Endothelial cell of umbilical vein (primary cell): ENCODE results near the gene LAMC3. TPM values are rescaled to one million over a fixed set of nuclear protein-coding genes. Genes with fewer than 3 reads are reported as not detected.

Experiments
- BruUV-seq: library from RNA; stranded (reverse); fragments of 400-500 nt; replicated peaks from 2 replicates; lab custom pipeline; 2021; lab: Mats Ljungman, UMichigan
- CTCF ChIA-PET: fragments of 300-600, 350-600 bp; sonication (Branson Sonifier 250); formaldehyde crosslinking; loops from one replicate; lab custom pipeline; 2021; ENCODE audit warnings: antibody characterized with exemption, inconsistent platforms; lab: Charles Lee
- POLR2A ChIA-PET: fragments of 300-600, 350-600 bp; sonication (Branson Sonifier 250); formaldehyde crosslinking; loops from one replicate; lab custom pipeline; 2021; ENCODE audit warnings: antibody characterized with exemption, inconsistent platforms; lab: Charles Lee
- DNase-seq: peaks from one replicate; pipeline ENCODE4 v3.0.0-alpha.2; 2011; ENCODE audit warnings: low read depth, low spot score
- FAIRE-seq: peaks from 2 replicates; lab custom pipeline; 2011; peaks lifted over from hg19 to GRCh38; lab: Jason Lieb, UNC
- H2AFZ ChIP-seq: 2 replicates; pipeline ENCODE4 v1.6.0; 2012; ENCODE audit warnings: low read depth, low read length, control low read depth, inconsistent platforms
- H3K27ac ChIP-seq: 2 replicates; pipeline ENCODE4 v1.5.1; 2011; ENCODE audit warnings: low read depth, mild to moderate bottlenecking, control low read depth, low read length, moderate library complexity; ENCODE audit not compliant: insufficient read depth
- H3K27me3 ChIP-seq, 2 experiments: 2 replicates each; pipeline versions ENCODE4 v1.6.0 to v1.6.1; 2011; ENCODE audit warnings: low read length in 2 of 2, mixed read lengths in 1 of 2; ENCODE audit not compliant: control insufficient read depth in 2 of 2, insufficient read depth in 2 of 2
- H3K36me3 ChIP-seq, 2 experiments: 2 replicates in 1 of 2; 3 replicates in 1 of 2; pipeline ENCODE4 v1.5.1; 2011; ENCODE audit warnings: low read length in 2 of 2, mild to moderate bottlenecking in 1 of 2, moderate library complexity in 1 of 2; ENCODE audit not compliant: control insufficient read depth in 2 of 2, insufficient read depth in 2 of 2; ENCODE audit errors: extremely low read depth in 1 of 2
- H3K4me1 ChIP-seq: 3 replicates; pipeline ENCODE4 v1.5.1; 2011; ENCODE audit warnings: mild to moderate bottlenecking, low read length; ENCODE audit not compliant: control insufficient read depth, insufficient read depth; ENCODE audit errors: extremely low read depth
- H3K4me2 ChIP-seq: 2 replicates; pipeline ENCODE4 v1.6.1; 2011; ENCODE audit warnings: low read length, control low read depth, mixed read lengths; ENCODE audit not compliant: insufficient read depth
- H3K4me3 ChIP-seq, 3 experiments: fragments of 200-600 bp in 1 of 3; sonication (generic), shearing (Covaris generic) in 1 of 3; replicated peaks in 1 of 3; 2 replicates each; pipeline ENCODE4 v1.5.1; 2011 to 2016; ENCODE audit warnings: control low read depth in 3 of 3, low read length in 3 of 3, mild to moderate bottlenecking in 2 of 3, inconsistent platforms in 1 of 3, low read depth in 1 of 3, moderate library complexity in 1 of 3; ENCODE audit not compliant: insufficient read depth in 1 of 3
- H3K79me2 ChIP-seq: 2 replicates; pipeline ENCODE4 v1.6.0; 2012; ENCODE audit warnings: low read length, inconsistent platforms; ENCODE audit not compliant: control insufficient read depth, insufficient read depth
- H3K9ac ChIP-seq: replicated peaks from 2 replicates; pipeline ENCODE3; 2011; ENCODE audit warnings: low read length, control low read depth; ENCODE audit not compliant: insufficient read depth; ENCODE audit errors: extremely low read depth
- H3K9me1 ChIP-seq: replicated peaks from 3 replicates; pipeline ENCODE4 v1.6.0; 2011; ENCODE audit warnings: mild to moderate bottlenecking, low read length; ENCODE audit not compliant: control insufficient read depth, insufficient read depth; ENCODE audit errors: extremely low read depth
- H3K9me3 ChIP-seq: replicated peaks from 2 replicates; pipeline ENCODE4 v1.5.1; 2012; ENCODE audit warnings: low read length, inconsistent platforms; ENCODE audit not compliant: control insufficient read depth, insufficient read depth
- H4K20me1 ChIP-seq: replicated peaks from 2 replicates; pipeline ENCODE3; 2011; ENCODE audit warnings: mild to moderate bottlenecking, low read length; ENCODE audit not compliant: control insufficient read depth, insufficient read depth; ENCODE audit errors: extremely low read depth
- CTCF ChIP-seq, 2 donors: IDR thresholded peaks; 1 replicate in 1 of 2; 2 replicates in 1 of 2; pipeline ENCODE4 v1.5.1; 2011; ENCODE audit warnings: low read length in 2 of 2, mild to moderate bottlenecking in 2 of 2, moderate library complexity in 2 of 2, control low read depth in 1 of 2, inconsistent platforms in 1 of 2, low read depth in 1 of 2; ENCODE audit not compliant: insufficient read depth in 1 of 2; ENCODE audit errors: extremely low read depth in 1 of 2
- EZH2 ChIP-seq: IDR thresholded peaks from 2 replicates; pipeline ENCODE4 v1.6.1; 2012; ENCODE audit warnings: borderline replicate concordance, low read depth, mild to moderate bottlenecking, moderate library complexity, low read length, inconsistent platforms; ENCODE audit not compliant: severe bottlenecking
- FOS ChIP-seq: IDR thresholded peaks from 2 replicates; pipeline ENCODE4 v1.6.1; 2011; ENCODE audit warnings: mild to moderate bottlenecking, low read length, moderate library complexity, borderline replicate concordance; ENCODE audit not compliant: insufficient read depth
- GATA2 ChIP-seq: IDR thresholded peaks from 2 replicates; pipeline ENCODE4 v1.7.0; 2011; ENCODE audit warnings: low read depth, mild to moderate bottlenecking, moderate library complexity, mixed read lengths, low read length; ENCODE audit not compliant: insufficient read length, insufficient read depth
- JUN ChIP-seq: IDR thresholded peaks from 2 replicates; pipeline ENCODE4 v1.6.1; 2011; ENCODE audit warnings: borderline replicate concordance, low read depth; ENCODE audit not compliant: insufficient read length, insufficient read depth
- MAX ChIP-seq: IDR thresholded peaks from 2 replicates; pipeline ENCODE4 v1.6.1; 2011; ENCODE audit not compliant: insufficient read depth, insufficient read length
- MYC ChIP-seq: IDR thresholded peaks from one replicate; pipeline ENCODE4 v1.6.1; 2011; ENCODE audit warnings: mild to moderate bottlenecking, low read depth, low read length
- POLR2A ChIP-seq: IDR thresholded peaks from 2 replicates; pipeline ENCODE4 v1.6.1; 2012; ENCODE audit warnings: low read depth, mild to moderate bottlenecking, control low read depth, low read length
- POLR2AphosphoS5 ChIP-seq: IDR thresholded peaks from 2 replicates; pipeline ENCODE4 v1.6.1; 2012; ENCODE audit warnings: low read depth, mild to moderate bottlenecking, control low read depth, low read length, moderate library complexity; ENCODE audit not compliant: insufficient read depth
- dilution Hi-C: fragments of 300-500 bp; cut with MboI; formaldehyde crosslinking; loops from one replicate; pipeline ENCODE4 v1.15.0; 2019; ENCODE audit warnings: low sequenced_read_pairs; ENCODE audit not compliant: extremely low pct_ligation_motif_present
- intact Hi-C: fragments of 100-400 bp; cut with micrococcal nuclease; formaldehyde crosslinking; loops from one replicate; pipeline ENCODE4 v1.10.0; 2022
- polyA plus RNA-seq, 4 experiments: library from polyadenylated mRNA; depleted of rRNA in 3 of 4; stranded (reverse) in 3 of 4; unstranded in 1 of 4; fragments of >200 nt; gene quantifications; 2 replicates each; pipeline versions ENCODE4 v1.2.1 to v1.2.3, GENCODE V29; 2011 to 2012; ENCODE audit warnings: missing spikeins in 1 of 4
- total RNA-seq: library from RNA; stranded (reverse); gene quantifications from 2 replicates; pipeline ENCODE4 v1.2.3, GENCODE V29; 2021

LAMC3 gene
- total and polyA plus RNA-seq, 2 donors (not counting 3 experiments of a cell fraction or from before 2014, with no cell fraction given) = 0.18 to 0.38 TPM

GRCh38 chr9:131126059-131126426 lies 117.1 kb downstream of the LAMC3 start:
- no TSS peak for BruUV-seq
- CTCF ChIA-PET = interaction anchor here (1.7 to 2.2 kb wide), 2 partner anchors 29 to 69 kb away, joined by 10 to 17 read pairs; partner anchors contain the start of gene AIF1L

More at GRCh38 chr9:131126059-131126426, 117.1 kb downstream of the LAMC3 start:
- no peaks in the 10 kb centered on the region for H3K27me3 ChIP-seq
- FAIRE-seq = peak; percentile 49
- H3K4me2 ChIP-seq = peak overlapping the region; percentile 66
- DNase-seq = no peak
- POLR2A ChIA-PET = interaction anchor here (1.4 kb wide), 1 partner anchor 9 kb away, joined by 7 read pairs; no protein-coding TSS in a partner anchor
- dilution Hi-C loops = no loop called here
- peaks cover 17% of the 10 kb centered on the region for H3K79me2 ChIP-seq
- H3K9me1 ChIP-seq = no peaks in the 10 kb centered on the region
- H2AFZ ChIP-seq = peak overlapping the region; percentile 9
- no peaks in the 10 kb centered on the region for H3K9me3 ChIP-seq
- H3K4me3 ChIP-seq = peak overlapping the region; percentile 30 to 83 (median 62)
- peaks cover 11% of the 10 kb centered on the region for H3K4me1 ChIP-seq
- H3K36me3 ChIP-seq = peaks cover 8 to 10% of the 10 kb centered on the region in 2 experiments
- no peaks in the 10 kb centered on the region for H4K20me1 ChIP-seq
- intact Hi-C loops = no loop called here
- TF ChIP-seq MAX = no peak
- no peak for TF ChIP-seq POLR2A
- no peak for TF ChIP-seq GATA2
- no peak for TF ChIP-seq CTCF (IDR thresholded peaks at IDR 0.05; ENCODE audit: extremely low read depth in 1 of 2, insufficient read depth in 1 of 2, low read depth in 1 of 2, low read length in 2 of 2)
- TF ChIP-seq MYC = no peak
- TF ChIP-seq FOS = no peak
- TF ChIP-seq JUN = no peak
- TF ChIP-seq POLR2AphosphoS5 = no peak
- no peak for TF ChIP-seq EZH2
- peak overlapping the region; percentile 41 for H3K27ac ChIP-seq
- H3K9ac ChIP-seq = peak overlapping the region; percentile 89
